ENCODE measurements around the gene RARA.

GRCh38 chr17:40287494-40288369, 21.2 kb upstream of the RARA start, which contains the start of gene CDC6:
- TF ChIP-seq EZH2 (IDR thresholded peaks at IDR 0.05; ENCODE audit: borderline replicate concordance, low read depth, low read length, poor library complexity, severe bottlenecking) (no peak), CTCF (conservative IDR thresholded peaks at IDR 0.05; ENCODE audit: low read depth, low read length) (no peak)

Data from A673 (cell line).